T47D (cell line): ENCODE data around the gene GOLGA6L2.

ENCODE experiments used
- DNase-seq, 2 experiments: peaks; one replicate each; pipeline versions ENCODE4 v3.0.0 to v3.0.0-alpha.2; 2011 to 2012; ENCODE audit warnings: low read depth in 1 of 2, low spot score in 1 of 2
- JUND ChIP-seq: IDR thresholded peaks from 2 replicates; pipeline ENCODE4 v1.6.1; 2012; ENCODE audit warnings: low read depth
- in situ Hi-C: cut with HindIII; loops from 2 replicates; pipeline ENCODE4 v1.10.0; 2016; ENCODE audit warnings: low sequenced_read_pairs, low pct_unique_long_range_greater_than_20kb

GOLGA6L2 gene

GRCh38 chr15:23447107-23447500 lies at the start of gene GOLGA6L2:
TSS of gene GOLGA6L2 (minus strand) at chr15:23447243. CDS start at chr15:23447181, 62 bp downstream.
- TF ChIP-seq JUND: no peak
- peak in 1 of 2 experiments; percentile 73 for DNase-seq
- in situ Hi-C loops: no loop called here

- DNase-seq: no peak
- in situ Hi-C loops: no loop called here
- TF ChIP-seq JUND: no peak
These were observed 37.8 kb upstream of the GOLGA6L2 start for GRCh38 chr15:23484870-23485269.

GRCh38 chr15:23483821-23484299 lies 36.8 kb upstream of the GOLGA6L2 start:
- no peak for DNase-seq
- in situ Hi-C loops: no loop called here
- TF ChIP-seq JUND: no peak

GRCh38 chr15:23482764-23483489 lies 35.9 kb upstream of the GOLGA6L2 start:
- in situ Hi-C loops: no loop called here
- DNase-seq: no peak
- TF ChIP-seq JUND: no peak

- in situ Hi-C loops: no loop called here
- TF ChIP-seq JUND: no peak
- no peak for DNase-seq
These were observed 35.2 kb upstream of the GOLGA6L2 start for GRCh38 chr15:23482228-23482627.

GRCh38 chr15:23477920-23478319 lies 30.9 kb upstream of the GOLGA6L2 start:
- in situ Hi-C loops: no loop called here

GRCh38 chr15:23472678-23473077 lies 25.6 kb upstream of the GOLGA6L2 start:
- in situ Hi-C loops: no loop called here
- no peak for DNase-seq
- TF ChIP-seq JUND: no peak

More at GRCh38 chr15:23477920-23478319, 30.9 kb upstream of the GOLGA6L2 start:
- TF ChIP-seq JUND: no peak
- DNase-seq: no peak

GRCh38 chr15:23472033-23472432 lies 25.0 kb upstream of the GOLGA6L2 start:
- DNase-seq: no peak
- in situ Hi-C loops: no loop called here
- no peak for TF ChIP-seq JUND

GRCh38 chr15:23467110-23467600 lies 20.1 kb upstream of the GOLGA6L2 start:
- DNase-seq: peak; percentile 41 to 66
- in situ Hi-C loops: no loop called here
- TF ChIP-seq JUND: no peak

GRCh38 chr15:23457890-23458289 lies 10.8 kb upstream of the GOLGA6L2 start:
- DNase-seq: no peak
- in situ Hi-C loops: no loop called here

GRCh38 chr15:23446215-23447106 lies 582 bp downstream of the GOLGA6L2 start:
- TF ChIP-seq JUND: no peak

More at GRCh38 chr15:23457890-23458289, 10.8 kb upstream of the GOLGA6L2 start:
- no peak for TF ChIP-seq JUND

GRCh38 chr15:23444269-23444668 lies 2.8 kb downstream of the GOLGA6L2 start:
- in situ Hi-C loops: no loop called here
- no peak for TF ChIP-seq JUND
- no peak for DNase-seq

More at GRCh38 chr15:23446215-23447106, 582 bp downstream of the GOLGA6L2 start:
- in situ Hi-C loops: no loop called here
- DNase-seq: no peak
